Measurements from ENCODE around the gene RNF169.

Gene RNF169

GRCh38 chr11:74844072-74844471 is 95.4 kb downstream of the RNF169 start:
- peaks cover 15% of the 10 kb centered on the region for H3K36me3 ChIP-seq (ENCODE audit: insufficient read depth, low read length)
- H3K9ac ChIP-seq (ENCODE audit: insufficient read length) = no peak overlapping the region
- H3K9me3 ChIP-seq (ENCODE audit: low read depth, low read length) = no peaks in the 10 kb centered on the region
- no peak overlapping the region for H3K27ac ChIP-seq
- H3K4me3 ChIP-seq = no peak overlapping the region
- TF ChIP-seq POLR2AphosphoS5 (IDR thresholded peaks at IDR 0.05; ENCODE audit: borderline replicate concordance, low read depth, low read length) (no peak), EZH2 (IDR thresholded peaks at IDR 0.05) (no peak), FOXP2 (optimal IDR thresholded peaks at IDR 0.05; ENCODE audit: control extremely low read depth, extremely low read length, insufficient read depth) (no peak)
- no peak for DNase-seq (ENCODE audit: low read depth, low spot score)

- H3K9me3 ChIP-seq (ENCODE audit: low read depth, low read length) = no peaks in the 10 kb centered on the region
- DNase-seq (ENCODE audit: low read depth, low spot score) = no peak
- no peak for TF ChIP-seq EZH2 (IDR thresholded peaks at IDR 0.05)
- no peak overlapping the region for H3K27ac ChIP-seq
- H3K9ac ChIP-seq (ENCODE audit: insufficient read length) = no peak overlapping the region
- peaks cover 15% of the 10 kb centered on the region for H3K36me3 ChIP-seq (ENCODE audit: insufficient read depth, low read length)
- H3K4me3 ChIP-seq = no peak overlapping the region
Measured at GRCh38 chr11:74844865-74845264, 96.2 kb downstream of the RNF169 start.

GRCh38 chr11:74845978-74846517 is 97.4 kb downstream of the RNF169 start:
- H3K9ac ChIP-seq (ENCODE audit: insufficient read length) = no peak overlapping the region
- peaks cover 15% of the 10 kb centered on the region for H3K36me3 ChIP-seq (ENCODE audit: insufficient read depth, low read length)
- no peak overlapping the region for H3K4me3 ChIP-seq
- H3K9me3 ChIP-seq (ENCODE audit: low read depth, low read length) = no peaks in the 10 kb centered on the region
- DNase-seq (ENCODE audit: low read depth, low spot score) = no peak
- TF ChIP-seq FOXP2 (optimal IDR thresholded peaks at IDR 0.05; ENCODE audit: control extremely low read depth, extremely low read length, insufficient read depth) (no peak), EZH2 (IDR thresholded peaks at IDR 0.05) (no peak), POLR2AphosphoS5 (IDR thresholded peaks at IDR 0.05; ENCODE audit: borderline replicate concordance, low read depth, low read length) (no peak)
- H3K27ac ChIP-seq = no peak overlapping the region

GRCh38 chr11:74846770-74847169 is 98.1 kb downstream of the RNF169 start:
- Histone ChIP-seq H3K9me3 (ENCODE audit: low read depth, low read length) (no peaks in the 10 kb centered on the region), H3K27ac (no peak overlapping the region), H3K4me3 (no peak overlapping the region), H3K9ac (ENCODE audit: insufficient read length) (no peak overlapping the region), H3K36me3 (ENCODE audit: insufficient read depth, low read length) (peaks cover 12% of the 10 kb centered on the region)
- no peak for DNase-seq (ENCODE audit: low read depth, low spot score)
- TF ChIP-seq EZH2 (IDR thresholded peaks at IDR 0.05) (no peak), POLR2AphosphoS5 (IDR thresholded peaks at IDR 0.05; ENCODE audit: borderline replicate concordance, low read depth, low read length) (no peak), FOXP2 (optimal IDR thresholded peaks at IDR 0.05; ENCODE audit: control extremely low read depth, extremely low read length, insufficient read depth) (no peak)

- DNase-seq (ENCODE audit: low read depth, low spot score) = no peak
- no peak overlapping the region for H3K4me3 ChIP-seq
- H3K36me3 ChIP-seq (ENCODE audit: insufficient read depth, low read length) = peaks cover 7% of the 10 kb centered on the region
- no peak for TF ChIP-seq EZH2 (IDR thresholded peaks at IDR 0.05)
- TF ChIP-seq POLR2AphosphoS5 (IDR thresholded peaks at IDR 0.05; ENCODE audit: borderline replicate concordance, low read depth, low read length) = no peak
- H3K27ac ChIP-seq = no peak overlapping the region
- H3K9ac ChIP-seq (ENCODE audit: insufficient read length) = no peak overlapping the region
- no peaks in the 10 kb centered on the region for H3K9me3 ChIP-seq (ENCODE audit: low read depth, low read length)
Measured at GRCh38 chr11:74847395-74847794, 98.7 kb downstream of the RNF169 start.

GRCh38 chr11:74847895-74848294 is 99.2 kb downstream of the RNF169 start:
- no peak for DNase-seq (ENCODE audit: low read depth, low spot score)
- TF ChIP-seq FOXP2 (optimal IDR thresholded peaks at IDR 0.05; ENCODE audit: control extremely low read depth, extremely low read length, insufficient read depth) = no peak
- no peak for TF ChIP-seq EZH2 (IDR thresholded peaks at IDR 0.05)
- TF ChIP-seq POLR2AphosphoS5 (IDR thresholded peaks at IDR 0.05; ENCODE audit: borderline replicate concordance, low read depth, low read length) = no peak
- no peak overlapping the region for H3K27ac ChIP-seq
- peaks cover 7% of the 10 kb centered on the region for H3K36me3 ChIP-seq (ENCODE audit: insufficient read depth, low read length)
- H3K9ac ChIP-seq (ENCODE audit: insufficient read length) = no peak overlapping the region
- H3K9me3 ChIP-seq (ENCODE audit: low read depth, low read length) = no peaks in the 10 kb centered on the region
- H3K4me3 ChIP-seq = no peak overlapping the region

GRCh38 chr11:74849525-74850391 is 101.1 kb downstream of the RNF169 start:
- Histone ChIP-seq H3K9ac (ENCODE audit: insufficient read length) (no peak overlapping the region), H3K27ac (no peak overlapping the region), H3K9me3 (ENCODE audit: low read depth, low read length) (no peaks in the 10 kb centered on the region), H3K36me3 (ENCODE audit: insufficient read depth, low read length) (no peaks in the 10 kb centered on the region; the same call in 1 of the 2 replicates), H3K4me3 (no peak overlapping the region)
- no peak for DNase-seq (ENCODE audit: low read depth, low spot score)
- TF ChIP-seq FOXP2 (optimal IDR thresholded peaks at IDR 0.05; ENCODE audit: control extremely low read depth, extremely low read length, insufficient read depth) (no peak), POLR2AphosphoS5 (IDR thresholded peaks at IDR 0.05; ENCODE audit: borderline replicate concordance, low read depth, low read length) (no peak), EZH2 (IDR thresholded peaks at IDR 0.05) (no peak)

GRCh38 chr11:74853223-74853622 is 104.6 kb downstream of the RNF169 start:
- H3K9me3 ChIP-seq (ENCODE audit: low read depth, low read length) = no peaks in the 10 kb centered on the region
- TF ChIP-seq POLR2AphosphoS5 (IDR thresholded peaks at IDR 0.05; ENCODE audit: borderline replicate concordance, low read depth, low read length) (no peak), EZH2 (IDR thresholded peaks at IDR 0.05) (no peak), FOXP2 (optimal IDR thresholded peaks at IDR 0.05; ENCODE audit: control extremely low read depth, extremely low read length, insufficient read depth) (no peak)
- H3K27ac ChIP-seq = no peak overlapping the region
- no peak for DNase-seq (ENCODE audit: low read depth, low spot score)
- no peak overlapping the region for H3K4me3 ChIP-seq
- no peaks in the 10 kb centered on the region; the same call in 1 of the 2 replicates for H3K36me3 ChIP-seq (ENCODE audit: insufficient read depth, low read length)
- no peak overlapping the region for H3K9ac ChIP-seq (ENCODE audit: insufficient read length)

Measured in SK-N-MC (cell line).